ENCODE data around the gene LRPAP1.

Gene LRPAP1

GRCh38 chr4:3500111-3500510, 32.1 kb downstream of the LRPAP1 start:
- DNase-seq (ENCODE audit: low spot score) = no peak

- DNase-seq (ENCODE audit: low spot score) = no peak
Measured at GRCh38 chr4:3499710-3500109, 32.5 kb downstream of the LRPAP1 start.

GRCh38 chr4:3498901-3499510, 33.2 kb downstream of the LRPAP1 start:
- no peak for DNase-seq (ENCODE audit: low spot score)

GRCh38 chr4:3498407-3498806, 33.8 kb downstream of the LRPAP1 start:
- no peak for DNase-seq (ENCODE audit: low spot score)

DNA sequence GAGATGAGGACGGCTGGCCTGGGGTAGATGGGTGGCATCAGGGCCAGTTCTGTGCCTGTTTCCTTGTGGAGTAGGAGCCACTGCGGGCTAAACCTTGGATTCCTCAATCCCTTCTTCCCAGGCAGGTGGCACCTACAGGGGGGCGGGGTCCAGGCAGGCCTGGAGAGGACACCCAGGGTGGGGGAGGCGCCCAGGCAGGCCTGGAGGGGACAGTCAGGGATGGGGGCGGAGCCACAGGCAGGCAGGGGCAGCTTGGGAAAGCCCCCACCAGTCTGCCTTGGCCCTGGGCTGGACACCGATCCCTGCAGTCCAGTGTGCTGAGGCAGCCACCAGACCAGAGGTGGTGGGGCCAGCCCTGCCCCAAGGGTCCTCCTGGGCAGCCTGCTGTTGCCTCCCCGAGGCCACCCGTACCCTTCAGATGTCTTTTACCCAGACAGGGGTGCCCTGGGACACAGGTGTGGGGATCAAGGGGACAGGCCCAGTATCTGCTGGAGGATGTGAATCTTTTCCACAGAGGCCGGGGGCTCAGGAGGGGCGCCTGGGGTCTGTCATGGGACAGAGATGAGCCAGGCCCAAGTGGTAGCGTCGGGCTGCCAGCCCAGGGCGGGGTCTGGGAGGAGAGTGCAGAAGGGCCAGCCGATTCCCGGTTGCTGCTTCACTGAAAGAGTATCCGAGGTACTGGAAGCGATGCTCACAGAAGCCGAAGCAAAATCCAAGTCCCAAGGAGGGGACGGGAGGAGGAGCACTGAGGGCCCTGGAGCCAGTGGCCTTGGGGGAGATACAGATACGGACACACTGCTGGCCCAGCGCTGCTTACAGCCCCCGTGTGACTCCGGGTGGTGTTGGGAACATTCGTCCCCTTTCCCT, 34.5 kb downstream of the LRPAP1 start:
- no peak for DNase-seq (ENCODE audit: low spot score)

- DNase-seq (ENCODE audit: low spot score) = no peak
Measured at GRCh38 chr4:3497095-3497494, 35.1 kb downstream of the LRPAP1 start.

GRCh38 chr4:3496021-3496420, 36.2 kb downstream of the LRPAP1 start:
- no peak for DNase-seq (ENCODE audit: low spot score)

DNA sequence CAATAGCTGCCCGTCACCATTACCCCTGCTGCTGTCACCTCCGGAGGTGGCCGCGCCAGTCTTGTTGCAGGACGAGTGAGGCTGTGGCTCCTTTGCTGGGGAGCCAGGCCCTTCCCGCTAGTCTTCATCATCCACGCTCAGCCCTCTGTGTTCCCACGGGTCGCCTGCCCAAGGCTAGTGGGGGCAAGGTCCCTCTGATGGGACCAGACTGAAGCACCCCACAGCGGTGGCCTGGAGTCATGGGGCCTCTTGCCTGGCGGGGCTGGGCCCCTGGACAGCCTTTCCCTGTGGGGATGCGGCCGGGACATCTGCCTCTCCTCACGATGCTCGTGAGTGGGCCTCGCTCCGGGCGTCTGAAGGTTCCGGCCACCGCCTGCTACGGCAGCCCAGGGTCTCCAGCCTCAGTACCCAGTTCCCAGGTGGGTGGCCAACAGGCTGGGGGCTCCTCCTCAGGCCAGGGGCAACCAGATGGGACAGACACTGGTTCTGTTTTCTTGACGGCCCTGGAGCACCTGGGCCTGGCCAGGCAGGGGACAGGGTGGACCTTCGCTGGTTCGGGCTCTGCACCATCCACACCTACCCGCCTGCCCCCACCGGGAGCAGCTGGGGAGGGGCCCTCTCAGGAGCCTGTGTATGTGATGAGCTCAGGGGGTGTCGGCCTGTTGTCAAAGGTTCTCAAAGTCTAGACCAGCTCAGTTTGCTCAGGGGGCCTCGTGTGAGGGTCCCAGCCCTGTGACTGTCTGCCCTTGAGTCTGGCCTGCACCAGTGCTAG, 36.8 kb downstream of the LRPAP1 start:
- no peak for DNase-seq (ENCODE audit: low spot score)

DNA sequence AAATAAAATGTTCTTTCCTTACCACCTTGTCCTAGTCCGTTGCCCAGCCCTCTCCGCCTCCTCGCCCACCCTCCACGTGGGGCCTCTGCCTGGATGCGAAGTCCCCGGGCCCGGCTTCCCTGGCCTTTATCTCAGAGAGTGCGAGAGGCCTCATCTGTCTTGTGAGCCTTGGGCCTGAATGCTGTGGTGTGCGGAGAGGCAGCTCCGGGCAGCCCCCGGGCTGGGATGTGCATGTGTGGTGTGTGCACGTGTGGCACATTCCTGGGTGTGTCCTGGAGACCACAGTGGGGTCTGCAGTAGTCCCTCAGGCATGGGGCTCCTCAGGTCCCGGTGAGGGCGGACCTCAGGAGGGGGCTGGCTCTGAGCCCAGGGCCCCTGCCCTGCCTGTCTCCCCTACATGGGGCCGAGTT, 37.8 kb downstream of the LRPAP1 start:
- no peak for DNase-seq (ENCODE audit: low spot score)

DNA sequence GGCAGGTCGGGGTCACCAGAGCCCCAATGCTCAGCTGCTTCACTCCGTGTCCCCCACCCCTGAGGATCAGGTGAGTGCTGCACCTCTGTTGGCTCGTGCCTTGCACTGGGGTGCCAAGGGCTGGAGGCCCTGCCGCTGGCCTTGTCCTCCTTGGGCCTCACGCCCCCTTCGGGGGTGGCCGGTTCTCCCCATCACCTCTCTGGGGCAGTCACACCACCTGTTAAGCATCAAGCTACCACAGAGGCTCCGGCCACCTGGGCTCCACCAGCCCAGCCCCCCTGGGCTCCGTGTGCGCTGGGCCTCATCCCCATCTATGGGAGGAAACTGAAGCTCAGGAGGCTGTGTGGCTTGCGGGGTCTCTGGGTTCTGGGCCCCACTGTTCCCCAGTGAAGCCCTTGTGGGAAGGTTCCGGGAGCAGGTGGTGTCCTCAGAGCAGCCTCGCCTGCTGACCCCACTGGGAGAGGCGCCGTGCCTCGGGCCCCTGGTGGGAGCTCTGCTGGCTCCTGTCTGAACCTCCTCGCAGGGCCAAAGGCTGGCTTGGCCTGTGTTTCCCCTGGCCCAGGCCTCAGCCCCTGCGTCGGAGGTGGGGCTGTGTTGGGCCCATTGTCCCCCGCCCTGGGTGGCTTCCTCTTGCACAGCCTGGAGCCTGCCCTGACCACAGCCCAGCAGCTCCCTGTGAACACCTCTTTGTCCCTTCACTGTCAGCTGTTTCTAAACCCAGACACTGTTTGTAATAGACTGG, 38.3 kb downstream of the LRPAP1 start:
- no peak for DNase-seq (ENCODE audit: low spot score)

DNA sequence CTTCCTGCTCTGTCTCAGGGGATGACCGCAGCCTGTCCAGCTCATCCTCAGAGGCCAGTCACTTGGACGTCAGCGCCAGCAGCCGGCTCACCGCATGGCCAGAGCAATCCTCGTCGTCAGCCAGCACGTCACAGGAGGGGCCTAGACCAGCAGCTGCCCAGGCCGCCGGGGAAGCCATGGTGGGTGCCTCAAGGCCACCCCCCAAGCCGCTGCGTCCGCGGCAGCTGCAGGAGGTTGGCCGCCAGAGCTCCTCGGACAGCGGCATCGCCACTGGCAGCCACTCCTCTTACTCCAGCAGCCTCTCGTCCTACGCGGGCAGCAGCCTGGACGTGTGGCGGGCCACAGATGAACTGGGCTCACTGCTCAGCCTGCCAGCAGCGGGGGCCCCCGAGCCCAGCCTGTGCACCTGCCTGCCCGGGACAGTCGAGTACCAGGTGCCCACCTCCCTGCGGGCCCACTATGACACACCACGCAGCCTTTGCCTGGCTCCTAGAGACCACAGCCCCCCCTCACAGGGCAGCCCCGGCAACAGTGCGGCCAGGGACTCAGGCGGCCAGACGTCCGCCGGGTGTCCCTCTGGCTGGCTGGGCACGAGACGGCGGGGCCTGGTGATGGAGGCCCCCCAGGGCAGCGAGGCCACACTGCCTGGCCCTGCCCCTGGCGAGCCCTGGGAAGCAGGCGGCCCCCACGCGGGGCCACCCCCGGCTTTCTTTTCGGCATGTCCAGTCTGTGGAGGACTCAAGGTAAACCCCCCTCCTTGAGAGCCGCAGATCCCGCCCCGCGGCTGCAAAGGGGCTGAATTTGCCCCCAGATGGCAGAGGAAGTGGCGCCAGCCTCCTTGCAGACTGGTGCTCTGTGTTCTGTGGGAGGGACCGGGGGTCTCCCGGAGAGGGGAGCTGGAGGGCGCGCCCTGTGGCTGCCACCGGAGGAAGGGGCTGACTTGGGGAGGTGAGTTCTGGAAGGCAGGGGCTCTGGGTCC, 39.2 kb downstream of the LRPAP1 start:
- no peak for DNase-seq (ENCODE audit: low spot score)

DNA sequence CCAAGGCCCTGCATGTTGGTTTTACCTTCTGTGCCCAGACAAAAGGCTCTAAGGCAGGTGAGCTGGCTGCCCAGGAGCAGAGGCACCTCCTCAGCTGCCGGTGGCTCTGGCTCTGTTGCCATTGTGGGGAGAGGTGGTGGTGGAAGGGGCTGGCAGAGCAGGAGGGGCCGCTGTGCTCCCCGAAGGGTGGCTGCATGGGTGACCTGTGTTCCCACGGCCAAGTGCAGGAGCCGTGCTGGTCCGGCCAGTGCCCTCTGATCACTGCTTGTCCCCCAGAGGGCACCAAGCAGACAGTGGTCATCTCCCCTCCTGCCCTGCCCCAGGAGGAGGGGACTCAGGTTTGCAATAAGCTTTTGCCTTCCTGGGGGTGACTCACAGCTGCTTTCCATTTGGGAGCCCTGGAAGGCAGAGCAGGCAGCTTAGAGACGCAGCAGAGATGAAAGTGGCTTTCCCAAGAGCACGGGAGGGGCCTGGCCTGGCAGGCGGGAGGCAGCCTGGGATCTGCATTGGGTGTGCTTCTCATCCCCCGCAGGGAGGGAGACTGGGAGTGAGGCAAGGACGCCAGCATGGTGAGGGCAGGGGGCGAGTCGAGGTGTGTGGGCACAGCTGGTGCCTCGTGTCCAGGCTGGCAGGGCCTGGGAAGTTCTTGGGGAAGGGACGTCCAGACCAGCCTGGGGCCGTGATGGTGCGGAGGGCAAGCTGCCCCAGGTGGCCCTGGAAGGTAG, 40.4 kb downstream of the LRPAP1 start:
- no peak for DNase-seq (ENCODE audit: low spot score)

DNA sequence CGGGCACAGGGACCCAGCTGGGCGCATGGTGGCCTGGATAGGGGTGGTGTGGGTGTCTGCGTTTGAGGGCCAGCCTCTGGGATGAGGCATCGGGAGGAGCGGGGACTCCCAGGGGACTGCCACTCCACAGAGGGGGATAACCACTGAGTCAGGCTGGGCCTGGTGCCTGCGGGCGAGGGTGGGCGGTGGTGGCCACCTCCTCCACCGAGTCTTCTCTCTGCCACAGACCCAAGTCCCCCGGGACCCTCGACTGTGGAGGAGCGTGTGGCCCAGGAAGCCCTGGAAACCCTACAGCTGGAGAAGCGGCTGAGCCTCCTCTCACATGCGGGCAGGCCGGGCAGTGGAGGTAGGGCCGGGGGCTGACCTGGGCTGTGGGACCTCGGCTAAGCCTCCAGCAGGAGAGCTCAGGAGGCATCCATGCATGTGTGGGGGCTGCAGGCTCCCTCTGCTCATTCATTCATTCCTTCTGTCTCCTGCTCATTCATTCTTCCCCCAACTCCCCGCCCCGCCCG, 42.7 kb downstream of the LRPAP1 start:
- DNase-seq (ENCODE audit: low spot score) = no peak

DNA sequence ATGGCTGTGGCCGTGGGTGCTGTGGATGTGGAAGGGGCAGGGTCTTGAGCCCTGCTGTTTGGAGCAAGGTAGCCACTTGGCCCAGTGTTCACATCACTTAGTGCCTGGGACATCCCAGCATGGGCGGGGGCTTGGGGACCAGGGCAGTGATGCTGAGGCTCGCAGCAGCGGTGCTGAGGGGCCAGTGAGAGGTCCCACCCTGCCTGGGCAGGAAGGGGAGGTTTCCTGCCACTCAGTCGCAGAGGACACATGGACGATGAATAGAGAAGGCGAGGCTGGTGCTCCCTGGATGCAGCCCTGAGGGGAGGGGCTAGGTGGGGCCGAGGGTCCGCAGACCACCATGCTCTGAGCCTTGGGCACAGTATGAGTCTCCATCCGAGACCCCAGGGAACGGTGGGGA, 43.4 kb downstream of the LRPAP1 start:
- DNase-seq (ENCODE audit: low spot score) = no peak

DNA sequence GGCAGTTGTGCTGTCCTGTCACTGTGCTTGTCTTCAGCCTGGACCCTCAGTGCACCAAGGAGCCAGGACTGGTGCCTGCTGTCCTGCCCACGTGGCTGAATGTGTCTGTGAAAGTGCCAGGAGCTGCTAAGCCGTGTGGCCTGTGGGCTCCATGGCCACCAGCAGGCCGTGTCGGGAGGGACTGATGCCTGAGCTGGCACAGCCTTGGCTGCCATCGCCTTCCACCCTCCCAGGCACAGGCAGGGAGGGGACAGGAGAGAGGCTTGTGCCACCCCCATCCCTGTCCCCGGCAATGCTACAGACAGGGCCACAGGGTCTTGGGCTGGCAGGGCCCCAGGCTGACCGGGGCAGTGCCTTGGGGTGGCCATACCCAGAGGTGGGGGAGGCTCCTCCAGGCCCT, 44.4 kb downstream of the LRPAP1 start:
- DNase-seq (ENCODE audit: low spot score) = no peak

DNA sequence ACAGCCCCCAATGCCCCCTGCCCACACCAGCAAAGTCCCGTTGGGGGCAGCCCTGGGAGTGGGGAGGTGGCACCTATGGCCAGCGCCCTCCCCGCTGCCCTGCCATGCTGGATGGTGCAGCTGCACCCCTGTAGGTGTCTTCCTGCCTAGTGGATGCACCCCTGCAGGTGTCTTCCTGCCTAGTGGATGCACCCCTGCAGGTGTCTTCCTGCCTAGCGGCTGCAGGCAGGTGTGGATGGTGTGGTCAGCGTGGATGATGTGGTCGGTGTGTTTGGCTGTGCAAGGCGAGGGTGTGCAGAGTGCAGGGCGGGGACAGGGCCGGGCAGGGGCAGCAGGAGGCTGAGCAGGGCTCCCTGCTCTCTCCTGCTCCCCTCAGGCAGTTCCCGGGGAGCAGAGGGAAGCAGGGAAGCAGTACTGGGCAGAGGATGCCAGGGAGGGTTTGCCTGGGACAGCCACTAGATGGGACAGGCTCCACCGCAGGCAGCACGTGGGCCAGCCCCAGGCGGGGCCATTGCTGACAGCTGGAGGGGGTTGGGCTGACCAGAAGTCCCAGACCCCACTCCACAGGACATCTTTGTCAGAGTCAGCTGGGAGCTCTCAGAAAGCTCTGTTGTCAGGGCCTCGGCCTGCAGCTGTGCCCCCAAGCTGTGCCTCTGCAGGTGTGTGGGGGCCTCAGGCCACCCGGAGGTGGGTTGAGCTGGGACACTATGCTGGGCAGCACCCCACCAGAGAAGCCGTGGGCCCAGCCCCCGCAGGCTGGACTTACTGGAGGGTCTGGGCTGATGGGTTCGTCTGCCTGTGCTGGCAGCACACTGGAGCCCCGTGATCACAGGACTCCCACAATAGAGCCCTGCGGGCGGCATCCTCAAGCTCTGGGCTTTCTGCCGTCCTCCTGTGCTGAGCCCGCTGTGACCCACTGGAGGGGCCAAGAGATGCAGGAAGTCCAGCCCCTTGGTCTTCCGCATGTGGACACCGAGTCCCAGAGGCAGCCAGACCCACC, 45.4 kb downstream of the LRPAP1 start:
- DNase-seq (ENCODE audit: low spot score) = no peak

DNA sequence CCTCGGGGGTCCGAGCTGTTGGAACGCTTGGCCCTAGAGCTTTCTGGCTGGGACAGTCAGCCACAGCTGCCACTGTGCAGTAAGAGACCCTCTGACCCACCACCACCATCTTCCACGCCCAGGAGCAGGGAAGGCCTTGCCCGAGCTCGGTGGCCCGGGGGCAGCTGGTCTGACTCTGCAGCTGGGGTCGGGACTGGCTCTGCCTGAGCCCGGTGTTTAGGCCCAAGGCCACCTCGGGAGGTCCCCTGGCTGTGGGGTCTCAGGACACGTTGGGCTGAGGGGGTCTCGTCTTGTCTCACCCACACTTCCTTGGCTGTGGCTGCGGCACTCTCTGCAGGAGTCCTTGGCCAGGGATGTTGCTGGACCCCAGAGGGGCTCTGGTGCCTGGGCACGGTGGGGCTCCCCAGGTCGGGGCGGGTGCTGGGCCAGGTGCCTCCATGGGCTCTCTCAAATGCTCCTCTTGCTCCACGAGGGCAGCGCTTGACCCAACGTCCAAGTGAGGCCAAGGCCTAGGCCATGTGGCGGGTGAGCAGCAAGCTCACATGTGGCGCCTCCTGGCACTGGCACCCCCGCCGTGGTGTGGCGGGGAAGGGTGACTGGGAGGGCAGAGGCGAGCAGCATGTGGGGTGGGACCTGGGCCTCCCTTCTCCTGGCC, 46.2 kb downstream of the LRPAP1 start:
- no peak for DNase-seq (ENCODE audit: low spot score)

Measured in germinal center (tissue), 1 donor.